EH (cell line): ENCODE results near the gene MMP1.

ENCODE experiments used
- DNase-seq: peaks from one replicate; pipeline ENCODE4 v3.0.0-alpha.2; 2015; ENCODE audit warnings: low read depth

The MMP1 gene

GRCh38 chr11:102806296-102806695, 8.3 kb upstream of the MMP1 start:
- peak; percentile 78 for DNase-seq

DNA sequence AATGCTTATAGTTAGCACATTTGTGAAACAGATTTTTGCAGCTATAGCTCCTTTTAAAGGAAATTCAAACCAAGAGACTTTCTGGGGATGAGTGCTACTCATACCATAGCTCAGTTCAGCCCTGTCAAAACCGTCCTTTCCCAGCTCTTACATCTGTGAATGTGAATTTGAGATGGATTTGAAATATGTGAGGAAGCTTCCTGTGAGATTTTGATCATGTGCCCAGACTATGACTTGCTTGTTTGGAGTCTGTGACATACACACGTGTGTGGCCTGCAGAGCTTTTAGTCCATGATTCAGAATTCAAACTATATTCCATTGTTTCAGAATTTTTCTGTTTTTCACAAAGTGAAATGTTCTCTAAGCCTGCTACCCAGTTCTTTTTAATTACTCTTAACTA, 4.4 kb upstream of the MMP1 start:
- peak; percentile 97 for DNase-seq

DNA sequence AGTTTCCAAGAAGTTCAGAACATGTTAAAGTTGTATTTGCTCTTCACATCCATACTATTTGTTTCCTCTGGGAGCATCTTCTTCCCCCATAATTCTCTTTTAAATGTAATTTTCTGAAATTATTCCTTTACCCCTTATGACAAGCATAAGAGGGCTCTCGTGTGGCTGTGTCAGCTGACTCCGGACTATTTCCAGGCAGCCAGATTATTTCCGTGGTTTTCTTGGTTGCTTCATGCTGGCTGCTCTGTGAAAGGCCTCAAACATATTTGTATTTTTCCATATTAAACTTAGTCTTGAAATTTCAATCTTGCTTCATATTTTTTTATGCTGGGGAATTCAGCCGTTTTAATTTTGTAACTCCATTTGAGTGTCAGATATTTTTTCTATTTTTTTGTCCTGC, 2.8 kb upstream of the MMP1 start:
- DNase-seq, result peak; percentile 28

GRCh38 chr11:102799681-102800340, 1.9 kb upstream of the MMP1 start:
- peak; percentile 84 for DNase-seq

DNA sequence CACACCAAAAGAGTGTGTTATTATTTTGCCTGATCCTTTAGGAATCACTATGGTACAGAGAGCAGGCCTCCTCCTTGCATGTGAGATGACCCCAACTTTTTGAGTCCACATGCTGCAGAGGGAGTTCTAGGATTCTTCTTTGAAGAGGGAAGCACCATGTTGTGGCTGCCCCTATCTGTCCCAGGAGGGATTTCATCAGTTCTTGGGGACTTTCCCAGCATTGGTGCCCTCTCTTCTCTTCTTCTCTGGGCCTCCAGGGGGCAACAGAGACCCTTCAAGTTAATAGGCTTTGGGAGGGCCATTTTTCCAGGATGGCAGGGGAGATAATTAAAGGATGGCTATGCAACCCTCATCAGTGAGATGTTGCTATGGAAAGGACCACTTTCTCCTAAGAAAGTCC, 3.6 kb downstream of the MMP1 start:
- peak; percentile 66 for DNase-seq

- no peak for DNase-seq
These were observed 4.2 kb downstream of the MMP1 start for GRCh38 chr11:102793677-102794290.

- DNase-seq, result no peak
These were observed 5.4 kb downstream of the MMP1 start for GRCh38 chr11:102792604-102793003.

GRCh38 chr11:102791271-102792036, 6.5 kb downstream of the MMP1 start:
- DNase-seq, result peak; percentile 18

DNA sequence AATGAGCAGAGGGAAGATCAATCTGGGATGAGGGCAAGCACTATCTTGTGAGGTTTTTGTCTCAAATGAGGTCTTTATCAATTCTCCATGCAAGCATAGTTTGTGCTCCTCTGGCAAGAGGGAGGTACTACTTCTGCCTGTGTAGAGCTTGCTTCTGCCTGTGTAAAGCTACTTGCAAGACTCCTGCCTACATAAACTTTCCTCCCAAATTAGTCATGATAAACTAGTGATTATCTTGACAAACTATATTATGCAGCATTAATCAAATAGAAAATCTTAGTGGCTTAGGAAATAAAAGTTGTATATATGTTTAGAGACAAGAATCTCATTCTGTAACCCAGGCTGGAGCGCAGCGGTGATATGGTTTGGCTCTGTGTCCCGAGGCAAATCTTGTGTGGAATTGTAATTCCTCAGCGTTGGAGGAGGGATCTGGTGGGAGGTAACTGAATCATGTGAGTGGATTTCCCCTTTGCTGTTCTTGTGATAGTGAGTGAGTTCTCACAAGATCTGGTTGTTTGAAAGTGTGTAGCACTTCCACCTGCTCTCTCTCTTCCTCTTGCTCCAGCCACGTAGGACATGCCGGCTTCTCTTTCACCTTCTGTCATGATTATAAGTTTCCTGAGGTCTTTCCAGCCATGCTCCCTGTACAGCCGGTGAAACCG, 9.5 kb downstream of the MMP1 start:
- no peak for DNase-seq

GRCh38 chr11:102784380-102784779, 13.6 kb downstream of the MMP1 start:
- no peak for DNase-seq

- DNase-seq, result no peak
These were observed 14.2 kb downstream of the MMP1 start for GRCh38 chr11:102783720-102784119.

- DNase-seq, result no peak
These were observed 14.9 kb downstream of the MMP1 start for GRCh38 chr11:102783016-102783415.

DNA sequence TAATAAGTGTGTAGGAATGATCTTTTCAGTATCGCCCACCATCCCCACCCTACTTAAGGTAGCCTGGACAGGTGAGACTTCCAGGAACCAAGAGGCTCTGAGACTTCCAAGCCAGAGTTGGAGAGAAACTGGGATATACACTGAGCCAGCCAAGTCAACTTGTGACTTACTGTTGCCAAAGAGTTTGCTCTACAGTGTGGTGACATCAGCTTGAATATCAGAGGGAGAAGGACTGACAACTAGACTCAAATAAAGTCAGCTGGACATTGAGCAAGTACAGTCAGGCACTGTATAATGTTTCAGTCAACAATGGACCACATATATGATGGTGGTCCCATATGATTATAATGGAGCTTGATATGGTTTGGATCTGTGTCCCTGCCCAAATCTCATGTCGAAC, 16.3 kb downstream of the MMP1 start:
- DNase-seq, result no peak

DNA sequence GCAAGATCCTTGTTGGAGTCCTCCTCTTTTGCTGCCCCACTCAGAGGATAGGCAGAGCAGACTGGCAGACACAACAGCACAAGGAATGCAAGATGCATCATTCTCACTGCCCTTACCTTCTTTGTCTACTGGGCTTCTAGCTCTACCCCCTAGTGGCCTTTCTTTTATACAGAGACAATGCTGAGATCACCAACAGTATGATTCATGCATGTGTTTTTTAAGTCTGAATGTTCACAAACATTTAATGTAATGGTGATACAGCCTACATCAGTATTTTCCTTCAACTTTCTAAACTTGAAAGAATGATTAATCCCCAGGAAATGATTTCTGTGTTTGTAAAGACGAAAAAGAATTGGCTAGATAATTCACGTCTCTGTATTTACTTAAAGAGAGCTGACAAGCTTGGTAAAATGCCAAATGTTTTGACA, 17.5 kb downstream of the MMP1 start, which contains the start of gene MMP10:
TSS of gene MMP10 (minus strand) at position 138 of the 428 bp plus-strand sequence. CDS start at position 101, 37 bp downstream.
- DNase-seq, result peak; percentile 77

GRCh38 chr11:102776454-102776853, 21.5 kb downstream of the MMP1 start:
- DNase-seq, result peak; percentile 15

GRCh38 chr11:102773386-102773785, 24.6 kb downstream of the MMP1 start:
- no peak for DNase-seq

- no peak for DNase-seq
These were observed 26.6 kb downstream of the MMP1 start for GRCh38 chr11:102771351-102771750.

DNA sequence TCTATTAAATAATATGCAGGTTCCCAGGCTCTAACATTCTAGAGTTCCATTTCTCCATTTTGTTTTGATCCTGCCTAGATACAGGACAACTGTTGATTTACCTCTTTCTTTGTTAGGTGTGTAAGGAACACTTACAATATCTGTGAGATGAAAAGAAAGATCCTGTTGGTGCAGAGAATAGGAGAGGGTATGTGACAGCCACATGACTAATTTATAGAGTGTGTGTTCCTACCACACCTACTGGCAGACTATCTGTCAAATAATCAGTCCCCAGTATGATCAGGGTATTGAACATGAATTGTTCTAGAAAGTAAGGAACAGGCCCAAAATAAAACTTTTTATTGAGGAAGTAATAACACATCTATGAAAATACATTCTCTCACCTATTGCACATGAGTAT, 27.8 kb downstream of the MMP1 start:
- DNase-seq, result no peak

DNA sequence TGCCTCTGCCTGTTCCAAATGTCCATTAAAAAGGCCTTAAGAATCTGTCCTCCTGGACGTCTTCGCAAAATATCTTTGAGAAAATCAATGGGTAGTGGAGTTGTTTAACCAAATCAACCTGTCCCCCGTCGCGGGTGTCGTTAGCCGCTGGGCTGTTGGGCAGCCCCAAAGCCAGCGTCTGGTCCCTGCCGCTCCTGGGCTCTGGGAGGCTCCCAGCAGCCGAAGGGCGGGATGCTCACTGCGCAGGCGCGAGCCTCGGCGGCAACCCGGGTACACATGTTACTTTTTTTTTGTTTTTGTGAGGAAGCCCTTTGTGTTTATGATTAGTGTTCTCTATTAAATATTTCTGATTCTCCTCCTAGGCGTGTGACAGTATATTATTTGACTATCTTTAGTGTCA, 30.2 kb downstream of the MMP1 start:
- no peak for DNase-seq

DNA sequence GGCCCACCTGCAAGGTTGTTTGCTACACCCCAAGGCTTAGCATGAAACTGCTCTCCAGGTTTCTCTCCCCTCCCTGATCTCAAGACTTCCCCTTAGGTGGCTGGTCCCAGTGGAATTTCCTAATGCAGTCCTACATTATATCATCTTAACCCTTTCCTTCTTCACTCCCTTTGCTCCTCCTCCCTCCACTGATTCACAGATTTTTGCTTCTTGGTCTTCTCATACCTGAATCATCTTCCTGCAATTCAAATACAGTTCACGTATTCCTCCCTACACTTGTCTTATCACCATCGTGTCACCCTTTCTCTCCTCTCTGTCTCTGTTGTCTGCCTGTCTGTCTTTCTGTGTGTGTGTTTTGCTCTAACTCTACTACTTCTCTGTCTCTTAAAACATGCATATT, 34.5 kb downstream of the MMP1 start:
- DNase-seq, result no peak

DNA sequence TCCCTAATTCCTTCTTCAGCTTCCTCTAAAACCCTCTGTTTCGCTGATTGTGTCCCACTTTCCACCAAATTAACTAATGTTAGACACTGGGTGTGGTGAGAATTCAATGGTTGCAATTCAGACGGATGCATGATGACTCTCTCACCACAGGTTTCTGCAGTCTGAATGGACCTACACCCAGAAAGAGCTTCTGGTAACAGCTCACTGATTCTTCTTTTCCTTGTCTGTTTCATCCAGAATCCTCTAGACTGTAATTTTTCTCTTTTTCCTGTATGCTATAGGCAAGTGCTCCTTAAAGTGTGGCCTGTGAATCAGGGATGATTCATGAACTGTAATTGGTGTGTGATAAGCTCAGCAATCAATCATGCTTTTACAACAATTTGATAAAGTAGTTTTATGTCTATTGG, 35.6 kb downstream of the MMP1 start:
- peak; percentile 61 for DNase-seq

- DNase-seq, result peak; percentile 82
These were observed 36.2 kb downstream of the MMP1 start for GRCh38 chr11:102761646-102762238.
